Measurements from ENCODE around the gene MAGED4. TPM values are rescaled to one million over a fixed set of nuclear protein-coding genes. Genes with fewer than 3 reads are reported as not detected.
"Not testable (repeated sequence)": the region's sequence is repeated elsewhere in the genome, so short reads cannot be mapped to it uniquely, and the experiment has no call there.

The MAGED4 gene
- total and polyA plus RNA-seq, 7 experiments from 2014 or later: 0.24 to 0.52 TPM; not detected in 5

DNA sequence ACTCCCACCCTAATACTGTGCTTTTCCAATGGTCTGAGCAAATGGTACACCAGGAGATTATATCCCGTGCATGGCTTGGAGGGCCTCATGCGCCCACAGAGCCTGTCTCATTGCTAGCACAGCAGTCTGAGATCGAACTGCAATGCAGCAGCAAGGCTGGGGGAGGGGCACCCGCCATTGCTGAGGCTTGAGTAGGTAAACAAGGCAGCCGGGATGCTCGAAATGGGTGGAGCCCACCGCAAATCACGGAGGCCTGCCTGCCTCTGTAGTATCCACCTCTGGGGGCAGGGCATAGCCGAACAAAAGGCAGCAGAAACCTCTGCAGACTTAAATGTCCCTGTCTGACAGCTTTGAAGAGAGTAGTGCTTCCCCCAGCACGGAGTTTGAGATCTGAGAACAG lies 13.6 kb upstream of the MAGED4 start:
- H3K36me3 ChIP-seq (ENCODE audit: control insufficient read depth in 2 of 3, insufficient read depth in 3 of 3, low read length in 3 of 3); H3K4me1 ChIP-seq (ENCODE audit: control insufficient read depth in 2 of 2, insufficient read depth in 2 of 2, low read length in 2 of 2); CTCF ChIA-PET; ATAC-seq; H3K4me1 Mint-ChIP-seq; H3K27me3 ChIP-seq (ENCODE audit: control insufficient read depth in 2 of 2, insufficient read depth in 2 of 2, low read length in 2 of 2); DNase-seq; H3K27ac ChIP-seq (ENCODE audit: low read depth, low read length); H3K4me3 Mint-ChIP-seq; H3K4me3 ChIP-seq (ENCODE audit: low read length); H3K9me3 ChIP-seq (ENCODE audit: control insufficient read depth in 2 of 3, low read length in 3 of 3); intact Hi-C loops (cut with micrococcal nuclease); H3K27ac Mint-ChIP-seq; POLR2A ChIA-PET; H3K36me3 Mint-ChIP-seq: not testable (repeated sequence)
- H3K9me3 Mint-ChIP-seq: peaks cover 0 to 13% (median 5%) of the 10 kb centered on the region in 11 donors
- H3K27me3 Mint-ChIP-seq: peaks cover 0 to 30% (median 22%) of the 10 kb centered on the region in 5 donors

- H3K27me3 ChIP-seq (ENCODE audit: control insufficient read depth in 2 of 2, insufficient read depth in 2 of 2, low read length in 2 of 2); H3K4me3 Mint-ChIP-seq; CTCF ChIA-PET; H3K4me1 Mint-ChIP-seq; H3K36me3 ChIP-seq (ENCODE audit: control insufficient read depth in 2 of 3, insufficient read depth in 3 of 3, low read length in 3 of 3); intact Hi-C loops (cut with micrococcal nuclease); ATAC-seq; DNase-seq; H3K36me3 Mint-ChIP-seq; H3K4me1 ChIP-seq (ENCODE audit: control insufficient read depth in 2 of 2, insufficient read depth in 2 of 2, low read length in 2 of 2); H3K27ac ChIP-seq (ENCODE audit: low read depth, low read length); H3K4me3 ChIP-seq (ENCODE audit: low read length); POLR2A ChIA-PET; H3K27ac Mint-ChIP-seq; H3K27me3 Mint-ChIP-seq; H3K9me3 ChIP-seq (ENCODE audit: control insufficient read depth in 2 of 3, low read length in 3 of 3); H3K9me3 Mint-ChIP-seq: not testable (repeated sequence)
Measured at GRCh38 chrX:52185078-52185453, 378 bp downstream of the MAGED4 start.

DNA sequence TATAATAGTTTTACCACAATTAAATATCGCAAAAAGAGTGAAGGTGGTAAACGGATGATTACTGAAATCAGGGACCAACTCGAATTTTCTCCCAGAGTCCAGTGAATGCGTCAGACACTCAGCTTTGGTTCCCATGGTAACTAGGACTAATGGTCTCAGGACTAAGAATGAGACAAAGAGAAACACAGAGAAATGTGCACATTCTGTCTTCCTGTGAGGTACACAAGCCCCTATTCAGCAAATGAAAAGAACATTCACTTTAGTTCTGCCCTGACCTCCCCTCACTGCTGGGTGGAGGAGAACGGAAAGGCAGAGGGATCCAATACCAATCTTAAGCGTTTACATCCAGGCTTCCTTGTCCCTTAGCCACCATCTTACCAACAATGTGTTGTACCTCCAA lies 26.7 kb downstream of the MAGED4 start:
- H3K9me3 ChIP-seq (ENCODE audit: control insufficient read depth in 2 of 3, low read length in 3 of 3); H3K27ac ChIP-seq (ENCODE audit: low read depth, low read length); H3K4me1 ChIP-seq (ENCODE audit: control insufficient read depth in 2 of 2, insufficient read depth in 2 of 2, low read length in 2 of 2); H3K36me3 Mint-ChIP-seq; POLR2A ChIA-PET; H3K4me1 Mint-ChIP-seq; H3K36me3 ChIP-seq (ENCODE audit: control insufficient read depth in 2 of 3, insufficient read depth in 3 of 3, low read length in 3 of 3); ATAC-seq; H3K27me3 ChIP-seq (ENCODE audit: control insufficient read depth in 2 of 2, insufficient read depth in 2 of 2, low read length in 2 of 2); DNase-seq; CTCF ChIA-PET; H3K27ac Mint-ChIP-seq; H3K9me3 Mint-ChIP-seq; intact Hi-C loops (cut with micrococcal nuclease); H3K4me3 ChIP-seq (ENCODE audit: low read length); H3K4me3 Mint-ChIP-seq: not testable (repeated sequence)
- peaks cover 0 to 14% (median 4%) of the 10 kb centered on the region in 5 donors for H3K27me3 Mint-ChIP-seq

GRCh38 chrX:52213276-52213675 lies 28.6 kb downstream of the MAGED4 start:
- intact Hi-C loops (cut with micrococcal nuclease): no loop called here
- Histone ChIP-seq H3K27me3 (ENCODE audit: control insufficient read depth in 2 of 2, insufficient read depth in 2 of 2, low read length in 2 of 2) (no peaks in the 10 kb centered on the region), H3K27ac (ENCODE audit: low read depth, low read length) (no peak overlapping the region), H3K36me3 (ENCODE audit: control insufficient read depth in 2 of 3, insufficient read depth in 3 of 3, low read length in 3 of 3) (no peaks in the 10 kb centered on the region), H3K4me3 (ENCODE audit: low read length) (no peak overlapping the region), H3K4me1 (ENCODE audit: control insufficient read depth in 2 of 2, insufficient read depth in 2 of 2, low read length in 2 of 2) (no peaks in the 10 kb centered on the region), H3K9me3 (ENCODE audit: control insufficient read depth in 2 of 3, low read length in 3 of 3) (no peaks in the 10 kb centered on the region)
- H3K4me1 Mint-ChIP-seq: no peaks in the 10 kb centered on the region
- no peak overlapping the region for H3K4me3 Mint-ChIP-seq
- H3K27ac Mint-ChIP-seq: no peak overlapping the region
- no peaks in the 10 kb centered on the region for H3K9me3 Mint-ChIP-seq
- DNase-seq: no peak
- H3K27me3 Mint-ChIP-seq: peaks cover 0 to 15% (median 4%) of the 10 kb centered on the region in 5 donors
- POLR2A ChIA-PET: no interaction called here
- CTCF ChIA-PET: no interaction called here
- no peaks in the 10 kb centered on the region for H3K36me3 Mint-ChIP-seq
- ATAC-seq: no peak

DNA sequence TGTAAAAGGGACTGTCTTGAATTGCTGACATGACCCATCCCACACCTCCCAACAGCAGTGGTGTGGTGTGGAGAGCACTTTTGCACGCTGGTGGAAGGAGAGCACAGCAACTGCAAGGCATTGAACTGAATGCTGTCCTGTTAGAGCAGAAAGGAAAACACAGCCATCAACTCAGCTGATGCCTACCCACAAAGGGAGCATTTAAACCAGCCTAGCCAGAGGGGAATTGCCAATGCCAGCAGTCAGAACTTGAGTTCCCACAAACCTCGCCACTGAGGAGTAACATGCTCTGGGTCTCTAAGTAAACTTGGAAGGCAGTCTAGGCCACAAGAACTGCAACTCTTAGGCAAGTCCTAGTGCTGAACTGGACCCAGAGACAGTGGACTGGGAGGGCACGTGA lies 31.9 kb downstream of the MAGED4 start:
- H3K4me1 Mint-ChIP-seq: no peaks in the 10 kb centered on the region
- intact Hi-C loops (cut with micrococcal nuclease): no loop called here
- Histone ChIP-seq H3K27me3 (ENCODE audit: control insufficient read depth in 2 of 2, insufficient read depth in 2 of 2, low read length in 2 of 2) (no peaks in the 10 kb centered on the region), H3K4me1 (ENCODE audit: control insufficient read depth in 2 of 2, insufficient read depth in 2 of 2, low read length in 2 of 2) (no peaks in the 10 kb centered on the region), H3K27ac (ENCODE audit: low read depth, low read length) (no peak overlapping the region), H3K4me3 (ENCODE audit: low read length) (no peak overlapping the region), H3K9me3 (ENCODE audit: control insufficient read depth in 2 of 3, low read length in 3 of 3) (no peaks in the 10 kb centered on the region), H3K36me3 (ENCODE audit: control insufficient read depth in 2 of 3, insufficient read depth in 3 of 3, low read length in 3 of 3) (no peaks in the 10 kb centered on the region)
- H3K36me3 Mint-ChIP-seq: peaks cover 0 to 3% (median 0%) of the 10 kb centered on the region in 5 donors
- peaks cover 0 to 24% (median 22%) of the 10 kb centered on the region in 5 donors for H3K27me3 Mint-ChIP-seq
- ATAC-seq (no peak), DNase-seq (no peak)
- no peak overlapping the region for H3K27ac Mint-ChIP-seq
- H3K4me3 Mint-ChIP-seq: no peak overlapping the region
- H3K9me3 Mint-ChIP-seq: peaks cover 0 to 13% (median 2%) of the 10 kb centered on the region in 11 donors
- ChIA-PET CTCF (no interaction called here), POLR2A (no interaction called here)

GRCh38 chrX:52217494-52218160 lies 32.9 kb downstream of the MAGED4 start:
- Mint-ChIP-seq H3K9me3 (peaks cover 0 to 13% (median 2%) of the 10 kb centered on the region in 11 donors), H3K27me3 (peaks cover 0 to 27% (median 22%) of the 10 kb centered on the region in 5 donors), H3K4me3 (no peak overlapping the region), H3K27ac (no peak overlapping the region), H3K36me3 (peaks cover 0 to 3% (median 0%) of the 10 kb centered on the region in 5 donors), H3K4me1 (no peaks in the 10 kb centered on the region)
- no peaks in the 10 kb centered on the region for H3K4me1 ChIP-seq (ENCODE audit: control insufficient read depth in 2 of 2, insufficient read depth in 2 of 2, low read length in 2 of 2)
- ChIA-PET CTCF (no interaction called here), POLR2A (no interaction called here)
- no peak for ATAC-seq
- H3K4me3 ChIP-seq (ENCODE audit: low read length): no peak overlapping the region
- intact Hi-C loops (cut with micrococcal nuclease): no loop called here
- DNase-seq: no peak
- H3K27ac ChIP-seq (ENCODE audit: low read depth, low read length): no peak overlapping the region
- no peaks in the 10 kb centered on the region for H3K36me3 ChIP-seq (ENCODE audit: control insufficient read depth in 2 of 3, insufficient read depth in 3 of 3, low read length in 3 of 3)
- H3K9me3 ChIP-seq (ENCODE audit: control insufficient read depth in 2 of 3, low read length in 3 of 3): no peaks in the 10 kb centered on the region
- H3K27me3 ChIP-seq (ENCODE audit: control insufficient read depth in 2 of 2, insufficient read depth in 2 of 2, low read length in 2 of 2): no peaks in the 10 kb centered on the region

- ChIA-PET CTCF (no interaction called here), POLR2A (no interaction called here)
- Histone ChIP-seq H3K27me3 (ENCODE audit: control insufficient read depth in 2 of 2, insufficient read depth in 2 of 2, low read length in 2 of 2) (no peaks in the 10 kb centered on the region), H3K4me3 (ENCODE audit: low read length) (no peak overlapping the region), H3K27ac (ENCODE audit: low read depth, low read length) (no peak overlapping the region), H3K9me3 (ENCODE audit: control insufficient read depth in 2 of 3, low read length in 3 of 3) (no peaks in the 10 kb centered on the region), H3K36me3 (ENCODE audit: control insufficient read depth in 2 of 3, insufficient read depth in 3 of 3, low read length in 3 of 3) (no peaks in the 10 kb centered on the region), H3K4me1 (ENCODE audit: control insufficient read depth in 2 of 2, insufficient read depth in 2 of 2, low read length in 2 of 2) (no peaks in the 10 kb centered on the region)
- Mint-ChIP-seq H3K4me3 (no peak overlapping the region), H3K9me3 (peaks cover 0 to 13% (median 3%) of the 10 kb centered on the region in 11 donors), H3K27me3 (peaks cover 0 to 24% (median 17%) of the 10 kb centered on the region in 5 donors), H3K4me1 (no peaks in the 10 kb centered on the region), H3K27ac (no peak overlapping the region), H3K36me3 (peaks cover 0 to 3% (median 0%) of the 10 kb centered on the region in 5 donors)
- no peak for ATAC-seq
- no peak for DNase-seq
- intact Hi-C loops (cut with micrococcal nuclease): no loop called here
Measured at GRCh38 chrX:52220936-52221335, 36.2 kb downstream of the MAGED4 start.
